Measurements from ENCODE around the gene SIGLEC11. TPM values are rescaled to one million over a fixed set of nuclear protein-coding genes. Genes with fewer than 3 reads are reported as not detected.

Gene SIGLEC11
- total and polyA plus RNA-seq, 4 donors: 0.49 to 8.9 (median 3.3) TPM

- H3K9ac ChIP-seq (ENCODE audit: low read depth in 1 of 2, low read length in 2 of 2): no peak overlapping the region
- WGBS: 85% methylated on average over 5 of the region's 5 CpGs
- no peaks in the 10 kb centered on the region for H3K27me3 ChIP-seq (ENCODE audit: control insufficient read depth in 4 of 4, insufficient read depth in 4 of 4, low read length in 3 of 4)
- no peak overlapping the region for H3K4me3 ChIP-seq (ENCODE audit: low read depth in 1 of 3, low read length in 3 of 3)
- DNase-seq (ENCODE audit: low spot score): no peak
- H3K9me3 ChIP-seq (ENCODE audit: control insufficient read depth in 4 of 4, low read length in 3 of 4): no peaks in the 10 kb centered on the region
- H3K36me3 ChIP-seq (ENCODE audit: control insufficient read depth in 4 of 4, insufficient read depth in 3 of 4, low read depth in 1 of 4, low read length in 3 of 4): no peaks in the 10 kb centered on the region
- H3K27ac ChIP-seq (ENCODE audit: low read depth in 1 of 2, low read length in 2 of 2): no peak overlapping the region
- TF ChIP-seq FOXA1 (IDR thresholded peaks at IDR 0.05): no peak
- no peak for TF ChIP-seq HNF4A (conservative IDR thresholded peaks at IDR 0.05)
- TF ChIP-seq ZBTB33 (IDR thresholded peaks at IDR 0.05): no peak
- TF ChIP-seq EGR1 (IDR thresholded peaks at IDR 0.05; ENCODE audit: low read depth in 2 of 2): no peak
- no peak for TF ChIP-seq CTCF (IDR thresholded peaks at IDR 0.05; ENCODE audit: low read depth, low read length, missing input control)
- H3K4me1 ChIP-seq (ENCODE audit: control insufficient read depth in 4 of 4, insufficient read depth in 4 of 4, low read length in 3 of 4): peaks cover 0 to 18% (median 18%) of the 10 kb centered on the region in 4 donors
These were observed 10.4 kb downstream of the SIGLEC11 start for GRCh38 chr19:49950590-49950948.

- Histone ChIP-seq H3K4me3 (ENCODE audit: low read depth in 1 of 3, low read length in 3 of 3) (no peak overlapping the region), H3K9ac (ENCODE audit: low read depth in 1 of 2, low read length in 2 of 2) (no peak overlapping the region), H3K4me1 (ENCODE audit: control insufficient read depth in 4 of 4, insufficient read depth in 4 of 4, low read length in 3 of 4) (peaks cover 0 to 20% (median 17%) of the 10 kb centered on the region in 4 donors), H3K27ac (ENCODE audit: low read depth in 1 of 2, low read length in 2 of 2) (no peak overlapping the region), H3K27me3 (ENCODE audit: control insufficient read depth in 4 of 4, insufficient read depth in 4 of 4, low read length in 3 of 4) (no peaks in the 10 kb centered on the region), H3K9me3 (ENCODE audit: control insufficient read depth in 4 of 4, low read length in 3 of 4) (no peaks in the 10 kb centered on the region), H3K36me3 (ENCODE audit: control insufficient read depth in 4 of 4, insufficient read depth in 3 of 4, low read depth in 1 of 4, low read length in 3 of 4) (no peaks in the 10 kb centered on the region)
- WGBS: 78% methylated on average over 11 of the region's 11 CpGs
- TF ChIP-seq FOXA2 (IDR thresholded peaks at IDR 0.05) (no peak), CTCF (IDR thresholded peaks at IDR 0.05; ENCODE audit: low read depth, low read length, missing input control) (no peak), ATF3 (IDR thresholded peaks at IDR 0.05) (no peak), GABPA (IDR thresholded peaks at IDR 0.05 in 1 of 2, conservative IDR thresholded peaks at IDR 0.05 in 1 of 2) (no peak), FOXA1 (IDR thresholded peaks at IDR 0.05) (no peak), MAX (IDR thresholded peaks at IDR 0.05) (no peak), HNF4G (IDR thresholded peaks at IDR 0.05) (no peak), TAF1 (conservative IDR thresholded peaks at IDR 0.05) (no peak), JUND (IDR thresholded peaks at IDR 0.05) (no peak), YY1 (IDR thresholded peaks at IDR 0.05) (no peak), SP1 (IDR thresholded peaks at IDR 0.05) (no peak), EGR1 (IDR thresholded peaks at IDR 0.05; ENCODE audit: low read depth in 2 of 2) (no peak), RAD21 (IDR thresholded peaks at IDR 0.05) (no peak), NR2F2 (IDR thresholded peaks at IDR 0.05) (no peak), REST (IDR thresholded peaks at IDR 0.05) (no peak), ZBTB33 (IDR thresholded peaks at IDR 0.05) (no peak), RXRA (IDR thresholded peaks at IDR 0.05) (no peak)
- DNase-seq (ENCODE audit: low spot score): no peak
These were observed 11.0 kb downstream of the SIGLEC11 start for GRCh38 chr19:49949742-49950589.

Data from liver (tissue), 9 donors.